HepG2 (cell line): ENCODE results near the gene CLEC16A. TPM values are rescaled to one million over a fixed set of nuclear protein-coding genes. Genes with fewer than 3 reads are reported as not detected.

Source experiments
- ATAC-seq: fragments of 200-7000 bp; cut with Tn5 transposase; 3 replicates; pipeline ENCODE4 v1.9.1; 2020; ENCODE audit warnings: mild to moderate bottlenecking, moderate library complexity
- BruUV-seq: library from RNA; stranded (reverse); fragments of 400-500 nt; replicated peaks from 2 replicates; lab custom pipeline; 2021; lab: Mats Ljungman, UMichigan
- CTCF ChIA-PET: fragments of 300-600 bp; formaldehyde crosslinking; extraction: SDS; loops from one replicate; lab custom pipeline; 2021; ENCODE audit warnings: low total read pairs, inconsistent platforms, low intra/inter-chr PET ratio; lab: Yijun Ruan, JAX
- POLR2A ChIA-PET: fragments of 350-600 bp; sonication (Branson Sonifier 250); formaldehyde crosslinking; loops from one replicate; lab custom pipeline; 2020; ENCODE audit warnings: antibody characterized with exemption, inconsistent platforms; lab: Yijun Ruan, JAX
- DNase-seq: peaks from one replicate; pipeline ENCODE4 v3.0.0-alpha.2; 2015; ENCODE audit warnings: low spot score
- FAIRE-seq: peaks from 3 replicates; lab custom pipeline; 2011; peaks lifted over from hg19 to GRCh38; lab: Jason Lieb, UNC
- H2AFZ ChIP-seq: one replicate; pipeline ENCODE4 v1.6.1; 2011; ENCODE audit warnings: low read length, inconsistent platforms
- H3K27ac ChIP-seq: fragments of 300-600 bp; 3 replicates; pipeline ENCODE4 v1.8.0; 2011; ENCODE audit warnings: mixed run types, mild to moderate bottlenecking, mixed read lengths, low read length, inconsistent platforms; ENCODE audit not compliant: insufficient read depth; ENCODE audit errors: extremely low read length
- H3K27me3 ChIP-seq, 2 experiments: fragments of 200-600 bp in 1 of 2; 2 replicates in 1 of 2; 3 replicates in 1 of 2; pipeline versions ENCODE4 v1.6.0 to v1.8.0; 2011; ENCODE audit warnings: low read length in 2 of 2, mild to moderate bottlenecking in 2 of 2, moderate library complexity in 2 of 2, inconsistent platforms in 1 of 2; ENCODE audit not compliant: insufficient read depth in 2 of 2, control insufficient read depth in 1 of 2
- H3K36me3 ChIP-seq, 2 experiments: fragments of 200-600 bp in 1 of 2; replicated peaks in 1 of 2; 2 replicates in 1 of 2; 3 replicates in 1 of 2; pipeline versions ENCODE4 v1.5.1 to v1.8.0; 2011; ENCODE audit warnings: low read length in 2 of 2, inconsistent platforms in 1 of 2; ENCODE audit not compliant: insufficient read depth in 2 of 2, control insufficient read depth in 1 of 2
- H3K4me1 ChIP-seq: 2 replicates; pipeline ENCODE4 v1.5.1; 2012; ENCODE audit warnings: low read length, inconsistent platforms; ENCODE audit not compliant: insufficient read depth
- H3K4me2 ChIP-seq: 2 replicates; pipeline ENCODE4 v1.6.0; 2011; ENCODE audit warnings: low read depth, low read length, inconsistent platforms
- H3K4me3 ChIP-seq, 3 experiments: fragments of 200-600 bp in 1 of 3; sonication (generic), shearing (Covaris generic) in 1 of 3; replicated peaks in 1 of 3; 2 replicates each; pipeline ENCODE4 v1.5.1; 2011 to 2016; ENCODE audit warnings: low read length in 3 of 3, inconsistent platforms in 2 of 3, low read depth in 2 of 3, mild to moderate bottlenecking in 2 of 3, control low read depth in 1 of 3, mixed read lengths in 1 of 3; ENCODE audit not compliant: insufficient read depth in 1 of 3
- H3K79me2 ChIP-seq: one replicate; pipeline ENCODE4 v1.6.1; 2011; ENCODE audit warnings: low read length, inconsistent platforms; ENCODE audit not compliant: insufficient read depth
- H3K9ac ChIP-seq: 2 replicates; pipeline ENCODE4 v1.6.0; 2011; ENCODE audit warnings: mild to moderate bottlenecking, low read depth, low read length, inconsistent platforms; ENCODE audit not compliant: insufficient read depth
- H3K9me3 ChIP-seq: 2 replicates; pipeline ENCODE4 v1.5.1; 2012; ENCODE audit warnings: mild to moderate bottlenecking, low read length
- H4K20me1 ChIP-seq: 2 replicates; pipeline ENCODE4 v1.6.0; 2011; ENCODE audit warnings: inconsistent platforms, mild to moderate bottlenecking, low read length, moderate library complexity; ENCODE audit not compliant: insufficient read depth
- ARNT2 ChIP-seq: sonication (generic); formaldehyde crosslinking; IDR thresholded peaks from 2 replicates; pipeline ENCODE4 v1.8.0; 2022; ENCODE audit warnings: mild to moderate bottlenecking, low read depth, missing genetic modification reagents, moderate library complexity
- E2F2 ChIP-seq: sonication (generic); formaldehyde crosslinking; IDR thresholded peaks from 2 replicates; pipeline ENCODE4 v1.4.0; 2020; ENCODE audit warnings: missing genetic modification reagents, borderline replicate concordance
- HNRNPLL ChIP-seq: fragments of 200-400 bp; formaldehyde crosslinking; IDR thresholded peaks from 2 replicates; pipeline ENCODE4 v1.6.1; 2017; ENCODE audit warnings: mild to moderate bottlenecking, low read depth, low read length; ENCODE audit not compliant: poor library complexity, severe bottlenecking
- IRF1 ChIP-seq: sonication (generic); formaldehyde crosslinking; IDR thresholded peaks from 2 replicates; pipeline ENCODE4 v1.4.0; 2020; ENCODE audit warnings: low read depth, mild to moderate bottlenecking, missing genetic modification reagents
- KLF13 ChIP-seq: sonication (generic); formaldehyde crosslinking; IDR thresholded peaks from 2 replicates; pipeline ENCODE4 v1.4.0; 2020; ENCODE audit warnings: mild to moderate bottlenecking, missing genetic modification reagents
- NR2F6 ChIP-seq, 2 experiments: IDR thresholded peaks; 2 replicates each; pipeline ENCODE4 v1.6.1; 2016; ENCODE audit warnings: antibody characterized with exemption in 1 of 2, mild to moderate bottlenecking in 1 of 2
- PAF1 ChIP-seq: IDR thresholded peaks from 2 replicates; pipeline ENCODE4 v1.6.1; 2016; ENCODE audit warnings: missing genetic modification reagents, missing compliant biosample characterization
- PHF20 ChIP-seq: sonication (generic); formaldehyde crosslinking; IDR thresholded peaks from 2 replicates; pipeline ENCODE4 v1.5.0; 2020; ENCODE audit warnings: mild to moderate bottlenecking, missing genetic modification reagents
- RBFOX2 ChIP-seq: fragments of 200-400 bp; formaldehyde crosslinking; IDR thresholded peaks from 2 replicates; pipeline ENCODE4 v1.6.1; 2017; ENCODE audit warnings: low read depth, mild to moderate bottlenecking, low read length
- RNF2 ChIP-seq: fragments of 450-650 bp; conservative IDR thresholded peaks from 2 replicates; pipeline ENCODE4 v1.6.1; 2016; ENCODE audit warnings: low read depth
- SAP130 ChIP-seq: IDR thresholded peaks from 2 replicates; pipeline ENCODE4 v1.6.1; 2016; ENCODE audit warnings: low read depth
- SNAPC2 ChIP-seq: sonication (generic); formaldehyde crosslinking; IDR thresholded peaks from 2 replicates; pipeline ENCODE4 v1.8.1; 2022; ENCODE audit warnings: mild to moderate bottlenecking, missing genetic modification reagents
- YEATS2 ChIP-seq: sonication (generic); formaldehyde crosslinking; IDR thresholded peaks from 2 replicates; pipeline ENCODE4 v1.4.0; 2020; ENCODE audit warnings: missing genetic modification reagents, borderline replicate concordance
- ZNF121 ChIP-seq: sonication (generic); formaldehyde crosslinking; IDR thresholded peaks from 2 replicates; pipeline ENCODE4 v1.5.0; 2020; ENCODE audit warnings: mild to moderate bottlenecking, missing genetic modification reagents
- ZNF280D ChIP-seq: sonication (generic); formaldehyde crosslinking; IDR thresholded peaks from 2 replicates; pipeline ENCODE4 v1.5.1; 2020; ENCODE audit warnings: mild to moderate bottlenecking, missing genetic modification reagents
- ZNF484 ChIP-seq: sonication (generic); formaldehyde crosslinking; IDR thresholded peaks from 2 replicates; pipeline ENCODE4 v1.5.1; 2020; ENCODE audit warnings: mild to moderate bottlenecking, low read depth, missing genetic modification reagents, borderline replicate concordance
- ZNF510 ChIP-seq: sonication (generic); formaldehyde crosslinking; IDR thresholded peaks from 2 replicates; pipeline ENCODE4 v1.4.0; 2020; ENCODE audit warnings: low read depth, mild to moderate bottlenecking, missing genetic modification reagents
- ZNF615 ChIP-seq: sonication (generic); formaldehyde crosslinking; IDR thresholded peaks from 2 replicates; pipeline ENCODE4 v1.5.0; 2020; ENCODE audit warnings: mild to moderate bottlenecking, missing genetic modification reagents, borderline replicate concordance
- ZNF816 ChIP-seq: sonication (generic); formaldehyde crosslinking; IDR thresholded peaks from 2 replicates; pipeline ENCODE4 v1.8.0; 2022; ENCODE audit warnings: missing genetic modification reagents, mild to moderate bottlenecking, borderline replicate concordance
- WGBS: methylation state at CpG from one replicate; pipeline ENCODE4 v1.1.6; 2017; ENCODE audit warnings: low lambda C conversion rate; 5-methylcytosine and 5-hydroxymethylcytosine counted together
- in situ Hi-C: cut with HindIII; loops from 2 replicates; pipeline ENCODE4 v1.10.0; 2017; ENCODE audit warnings: low pct_unique_long_range_greater_than_20kb; ENCODE audit not compliant: extremely low pct_ligation_motif_present
- intact Hi-C: fragments of 100-400 bp; cut with micrococcal nuclease; formaldehyde crosslinking; loops from one replicate; pipeline ENCODE4 v1.10.0; 2022; ENCODE audit not compliant: unreplicated experiment
- polyA plus RNA-seq, 8 experiments: library from polyadenylated mRNA; depleted of rRNA in 3 of 8; stranded (reverse) in 7 of 8; unstranded in 1 of 8; fragments of >200 nt; fragmentation: Illumina TruSeq in 4 of 8; extraction: Trizol in 4 of 8; gene quantifications; 2 replicates each; pipeline versions ENCODE4 v1.2.1 to v1.2.3, GENCODE V29; 2011 to 2016; ENCODE audit warnings: low read depth in 4 of 8, missing spikeins in 1 of 8, mixed read lengths in 1 of 8; ENCODE audit not compliant: insufficient read depth in 1 of 8
- total RNA-seq, 5 experiments: library from RNA; depleted of rRNA; stranded (reverse); fragments of >200 nt; fragmentation: Illumina TruSeq; extraction: Trizol; gene quantifications; 2 replicates each; pipeline ENCODE4 v1.2.3, GENCODE V29; 2016; ENCODE audit warnings: low read depth in 1 of 5

The CLEC16A gene
- total and polyA plus RNA-seq, 2 of the 13 experiments (the other 11 are each of a cell fraction or from before 2014, with no cell fraction given), result 8.5 to 10.3 TPM

- ChIA-PET POLR2A (no interaction called here), CTCF (no interaction called here)
- Histone ChIP-seq H3K4me3 (no peak overlapping the region), H2AFZ (no peak overlapping the region), H3K4me2 (no peak overlapping the region), H3K36me3 (no peaks in the 10 kb centered on the region), H3K27me3 (peaks cover 3 to 37% of the 10 kb centered on the region in 2 experiments; a peak in 3 of 5 replicates), H3K9ac (no peak overlapping the region), H3K4me1 (peaks cover 24% of the 10 kb centered on the region), H3K9me3 (no peaks in the 10 kb centered on the region), H4K20me1 (no peaks in the 10 kb centered on the region), H3K79me2 (no peaks in the 10 kb centered on the region), H3K27ac (no peak overlapping the region)
- no peak for FAIRE-seq
- TF ChIP-seq ZNF816 (CRISPR knock-in tag), result no peak
- no peak for TF ChIP-seq PAF1 (CRISPR knock-in tag)
- no peak for TF ChIP-seq SNAPC2 (CRISPR knock-in tag)
- TF ChIP-seq ZNF484 (CRISPR knock-in tag), result no peak
- no peak for TF ChIP-seq HNRNPLL
- TF ChIP-seq NR2F6 (IDR thresholded peaks at IDR 0.05), result no peak
- no peak for TF ChIP-seq NR2F6 (CRISPR knock-in tag; IDR thresholded peaks at IDR 0.05)
- TF ChIP-seq PHF20 (CRISPR knock-in tag), result no peak
- TF ChIP-seq SAP130 (CRISPR knock-in tag), result no peak
- no peak for TF ChIP-seq E2F2 (CRISPR knock-in tag)
- TF ChIP-seq ZNF510, result no peak
- TF ChIP-seq KLF13 (CRISPR knock-in tag), result no peak
- TF ChIP-seq ZNF121 (CRISPR knock-in tag), result no peak
- TF ChIP-seq ZNF280D (CRISPR knock-in tag), result no peak
- TF ChIP-seq ARNT2 (CRISPR knock-in tag), result no peak
- TF ChIP-seq ZNF615 (CRISPR knock-in tag), result no peak
- no peak for TF ChIP-seq RBFOX2
- no peak for TF ChIP-seq IRF1 (CRISPR knock-in tag)
- no peak for TF ChIP-seq YEATS2 (CRISPR knock-in tag)
- no peak for TF ChIP-seq RNF2
- no peak for ATAC-seq
- 35% methylated on average over 5 of the region's 5 CpGs for whole genome bisulfite sequencing
- BruUV-seq, result no TSS peak
- DNase-seq, result no peak
- intact Hi-C loops, result no loop called here
- in situ Hi-C loops, result no loop called here
Observed at GRCh38 chr16:11229432-11229831, 285.1 kb downstream of the CLEC16A start.
